Measurements from ENCODE around the gene GALNTL6. TPM values are rescaled to one million over a fixed set of nuclear protein-coding genes. Genes with fewer than 3 reads are reported as not detected.
"Not testable (repeated sequence)": the region's sequence is repeated elsewhere in the genome, so short reads cannot be mapped to it uniquely, and the experiment has no call there.

The GALNTL6 gene
- total and polyA plus RNA-seq, 2 experiments from 2014 or later = 0.38 to 0.40 TPM

DNA sequence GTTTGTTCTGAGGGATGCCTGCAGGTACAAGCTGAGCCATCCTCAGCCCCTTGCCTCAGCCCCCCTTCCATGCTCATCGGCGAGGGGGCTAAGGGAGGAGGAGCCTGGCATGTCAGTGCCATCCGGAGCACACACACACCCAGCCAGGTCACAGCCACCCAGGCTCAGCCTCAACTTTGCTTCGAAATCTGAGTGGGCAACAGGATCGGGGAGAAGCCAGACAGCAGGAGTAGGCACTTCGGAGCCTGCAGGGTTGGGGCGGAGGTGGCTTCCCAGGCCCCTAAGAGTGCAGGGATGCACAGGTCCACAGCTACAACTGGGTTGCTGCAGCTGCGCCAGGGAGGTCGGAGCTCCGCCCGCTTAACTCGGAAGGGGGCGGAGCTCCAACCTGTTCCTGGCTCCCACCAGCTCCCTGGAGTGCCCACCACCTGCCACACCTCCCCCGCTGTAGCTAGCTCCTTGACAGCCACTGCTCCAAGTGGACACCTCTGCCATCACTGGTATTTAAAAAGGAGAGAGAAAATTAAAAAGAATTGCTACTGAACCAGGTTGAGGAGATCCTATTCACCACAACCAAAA is 1162.5 kb downstream of the GALNTL6 start (continued):
- TF ChIP-seq NANOG (IDR thresholded peaks at IDR 0.05; ENCODE audit: borderline replicate concordance) = no peak
- no peak for TF ChIP-seq EZH2phosphoT487 (IDR thresholded peaks at IDR 0.05; ENCODE audit: unreplicated experiment)
- TF ChIP-seq, protein P1, sequence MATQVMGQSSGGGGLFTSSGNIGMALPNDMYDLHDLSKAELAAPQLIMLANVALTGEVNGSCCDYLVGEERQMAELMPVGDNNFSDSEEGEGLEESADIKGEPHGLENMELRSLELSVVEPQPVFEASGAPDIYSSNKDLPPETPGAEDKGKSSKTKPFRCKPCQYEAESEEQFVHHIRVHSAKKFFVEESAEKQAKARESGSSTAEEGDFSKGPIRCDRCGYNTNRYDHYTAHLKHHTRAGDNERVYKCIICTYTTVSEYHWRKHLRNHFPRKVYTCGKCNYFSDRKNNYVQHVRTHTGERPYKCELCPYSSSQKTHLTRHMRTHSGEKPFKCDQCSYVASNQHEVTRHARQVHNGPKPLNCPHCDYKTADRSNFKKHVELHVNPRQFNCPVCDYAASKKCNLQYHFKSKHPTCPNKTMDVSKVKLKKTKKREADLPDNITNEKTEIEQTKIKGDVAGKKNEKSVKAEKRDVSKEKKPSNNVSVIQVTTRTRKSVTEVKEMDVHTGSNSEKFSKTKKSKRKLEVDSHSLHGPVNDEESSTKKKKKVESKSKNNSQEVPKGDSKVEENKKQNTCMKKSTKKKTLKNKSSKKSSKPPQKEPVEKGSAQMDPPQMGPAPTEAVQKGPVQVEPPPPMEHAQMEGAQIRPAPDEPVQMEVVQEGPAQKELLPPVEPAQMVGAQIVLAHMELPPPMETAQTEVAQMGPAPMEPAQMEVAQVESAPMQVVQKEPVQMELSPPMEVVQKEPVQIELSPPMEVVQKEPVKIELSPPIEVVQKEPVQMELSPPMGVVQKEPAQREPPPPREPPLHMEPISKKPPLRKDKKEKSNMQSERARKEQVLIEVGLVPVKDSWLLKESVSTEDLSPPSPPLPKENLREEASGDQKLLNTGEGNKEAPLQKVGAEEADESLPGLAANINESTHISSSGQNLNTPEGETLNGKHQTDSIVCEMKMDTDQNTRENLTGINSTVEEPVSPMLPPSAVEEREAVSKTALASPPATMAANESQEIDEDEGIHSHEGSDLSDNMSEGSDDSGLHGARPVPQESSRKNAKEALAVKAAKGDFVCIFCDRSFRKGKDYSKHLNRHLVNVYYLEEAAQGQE (IDR thresholded peaks at IDR 0.05; ENCODE audit: unreplicated experiment) = no peak
- TF ChIP-seq, protein P2, sequence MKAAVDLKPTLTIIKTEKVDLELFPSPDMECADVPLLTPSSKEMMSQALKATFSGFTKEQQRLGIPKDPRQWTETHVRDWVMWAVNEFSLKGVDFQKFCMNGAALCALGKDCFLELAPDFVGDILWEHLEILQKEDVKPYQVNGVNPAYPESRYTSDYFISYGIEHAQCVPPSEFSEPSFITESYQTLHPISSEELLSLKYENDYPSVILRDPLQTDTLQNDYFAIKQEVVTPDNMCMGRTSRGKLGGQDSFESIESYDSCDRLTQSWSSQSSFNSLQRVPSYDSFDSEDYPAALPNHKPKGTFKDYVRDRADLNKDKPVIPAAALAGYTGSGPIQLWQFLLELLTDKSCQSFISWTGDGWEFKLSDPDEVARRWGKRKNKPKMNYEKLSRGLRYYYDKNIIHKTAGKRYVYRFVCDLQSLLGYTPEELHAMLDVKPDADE (IDR thresholded peaks at IDR 0.05) = no peak
- TF ChIP-seq ZNF114 (CRISPR knock-in tag; IDR thresholded peaks at IDR 0.05) = no peak

DNA sequence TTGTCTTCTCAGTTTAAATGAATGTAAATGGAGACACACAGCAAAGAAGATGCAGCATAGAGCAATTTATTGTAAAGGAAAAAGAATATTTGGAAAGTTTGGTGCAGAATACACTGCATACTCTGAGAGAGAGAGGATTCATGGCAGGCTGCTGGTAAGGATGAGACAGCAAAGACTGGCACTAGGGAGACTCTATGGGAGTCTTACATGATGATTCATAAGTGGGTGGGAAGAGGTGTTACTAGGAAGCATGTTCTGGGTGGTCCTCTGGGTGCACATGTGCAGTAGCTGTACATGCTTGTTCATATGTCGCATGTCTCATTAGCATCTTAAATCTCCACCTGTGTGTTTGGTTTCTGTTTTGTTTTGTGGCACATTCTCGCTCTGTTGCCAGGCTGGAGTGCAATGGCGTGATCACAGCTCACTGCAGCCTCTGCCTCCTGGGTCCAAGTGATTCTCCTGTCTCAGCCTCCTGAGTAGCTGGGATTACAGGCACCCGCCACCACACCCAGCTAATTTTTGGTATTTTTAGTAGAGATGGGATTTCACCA is 1164.4 kb downstream of the GALNTL6 start:
- H2AFZ ChIP-seq; H3K9me3 Mint-ChIP-seq; H3K4me3 Mint-ChIP-seq; H4K20me1 ChIP-seq (replicated peaks; ENCODE audit: insufficient read depth); H3K79me2 ChIP-seq (replicated peaks; ENCODE audit: insufficient read depth); DNase-seq (ENCODE audit: low spot score); H3K9me2 ChIP-seq (ENCODE audit: insufficient read depth); H3K4me2 ChIP-seq; H3K4me1 Mint-ChIP-seq; H3K4me1 ChIP-seq (ENCODE audit: insufficient read depth); H3K36me3 Mint-ChIP-seq (ENCODE audit: low read depth); H3K27me3 ChIP-seq (ENCODE audit: insufficient read depth); H3K27ac Mint-ChIP-seq; H3K36me3 ChIP-seq (ENCODE audit: insufficient read depth); H3K27ac ChIP-seq (ENCODE audit: low read depth); H3F3A ChIP-seq (replicated peaks; ENCODE audit: low read depth); H3K4me3 ChIP-seq; H3K27me3 Mint-ChIP-seq (ENCODE audit: insufficient read depth, low read depth, poor library complexity); ATAC-seq: not testable (repeated sequence)

DNA sequence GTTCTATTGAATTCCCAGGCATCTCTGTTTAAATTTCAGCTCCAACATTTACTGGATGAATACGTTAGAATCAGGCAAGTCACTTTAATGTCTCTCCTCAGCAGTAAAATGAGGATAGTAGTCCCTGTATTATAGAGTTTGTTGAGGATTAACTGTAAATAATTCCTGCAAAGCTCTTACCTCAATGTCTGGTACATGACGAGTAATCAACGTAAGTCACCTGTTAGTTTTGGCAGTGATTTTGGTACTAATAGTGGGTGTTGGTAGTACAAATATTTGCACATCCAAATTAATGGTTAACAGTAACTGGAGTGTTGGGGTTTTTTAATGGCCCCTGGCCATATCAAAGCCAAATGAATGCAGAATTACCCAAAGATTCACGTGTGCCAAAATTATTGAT is 1165.6 kb downstream of the GALNTL6 start:
- Histone ChIP-seq H3K4me2 (no peak overlapping the region), H3F3A (replicated peaks; ENCODE audit: low read depth) (no peaks in the 10 kb centered on the region), H3K4me1 (ENCODE audit: insufficient read depth) (peaks cover 2% of the 10 kb centered on the region; the same call in 1 of the 2 replicates), H4K20me1 (replicated peaks; ENCODE audit: insufficient read depth) (no peaks in the 10 kb centered on the region), H3K27ac (ENCODE audit: low read depth) (no peak overlapping the region), H3K36me3 (ENCODE audit: insufficient read depth) (no peaks in the 10 kb centered on the region), H2AFZ (no peak overlapping the region), H3K4me3 (no peak overlapping the region), H3K9me2 (ENCODE audit: insufficient read depth) (0 out of 2 replicates have a peak, but pooled peaks cover 3% of the 10 kb centered on the region), H3K79me2 (replicated peaks; ENCODE audit: insufficient read depth) (no peaks in the 10 kb centered on the region), H3K27me3 (ENCODE audit: insufficient read depth) (no peaks in the 10 kb centered on the region)
- DNase-seq (ENCODE audit: low spot score) (no peak), ATAC-seq (no peak)
- Mint-ChIP-seq H3K4me1 (peaks cover 5% of the 10 kb centered on the region), H3K4me3 (no peak overlapping the region), H3K27ac (no peak overlapping the region), H3K36me3 (ENCODE audit: low read depth) (peaks cover 9% of the 10 kb centered on the region), H3K9me3 (peaks cover 11% of the 10 kb centered on the region; the same call in 2 of the 3 replicates), H3K27me3 (ENCODE audit: insufficient read depth, low read depth, poor library complexity) (peaks cover 2% of the 10 kb centered on the region)
- TF ChIP-seq, protein P2 (IDR thresholded peaks at IDR 0.05) = no peak
- TF ChIP-seq NANOG (IDR thresholded peaks at IDR 0.05; ENCODE audit: borderline replicate concordance) (no peak), EZH2phosphoT487 (IDR thresholded peaks at IDR 0.05; ENCODE audit: unreplicated experiment) (no peak), ZNF331 (CRISPR knock-in tag; IDR thresholded peaks at IDR 0.05; ENCODE audit: low read depth) (no peak), JUNB (IDR thresholded peaks at IDR 0.05; ENCODE audit: unreplicated experiment) (no peak)
